Measurements from ENCODE around the gene EIF2D.

EIF2D gene

GRCh38 chr1:206575894-206576737 is 36.1 kb downstream of the EIF2D start:
- no peaks in the 10 kb centered on the region for H3K4me1 ChIP-seq (ENCODE audit: insufficient read depth, low read length)
- H3K27me3 ChIP-seq (ENCODE audit: control insufficient read depth in 1 of 2, insufficient read depth in 2 of 2, low read length in 2 of 2) = no peaks in the 10 kb centered on the region
- H3K27ac ChIP-seq (ENCODE audit: low read depth, low read length) = no peak overlapping the region
- H3K36me3 ChIP-seq (ENCODE audit: insufficient read depth, low read length) = no peaks in the 10 kb centered on the region
- no peak overlapping the region for H3K9ac ChIP-seq (ENCODE audit: low read length)
- H3K4me3 ChIP-seq (ENCODE audit: low read depth in 1 of 2, low read length in 2 of 2) = no peak overlapping the region
- H3K9me3 ChIP-seq (ENCODE audit: low read length) = no peaks in the 10 kb centered on the region

- H3K27ac ChIP-seq (ENCODE audit: low read depth, low read length) = no peak overlapping the region
- H3K9ac ChIP-seq (ENCODE audit: low read length) = no peak overlapping the region
- no peaks in the 10 kb centered on the region for H3K9me3 ChIP-seq (ENCODE audit: low read length)
- no peaks in the 10 kb centered on the region for H3K36me3 ChIP-seq (ENCODE audit: insufficient read depth, low read length)
- H3K4me1 ChIP-seq (ENCODE audit: insufficient read depth, low read length) = no peaks in the 10 kb centered on the region
- H3K4me3 ChIP-seq (ENCODE audit: low read depth in 1 of 2, low read length in 2 of 2) = no peak overlapping the region
- no peaks in the 10 kb centered on the region for H3K27me3 ChIP-seq (ENCODE audit: control insufficient read depth in 1 of 2, insufficient read depth in 2 of 2, low read length in 2 of 2)
Observed at GRCh38 chr1:206575165-206575893, 36.9 kb downstream of the EIF2D start.

- no peaks in the 10 kb centered on the region for H3K4me1 ChIP-seq (ENCODE audit: insufficient read depth, low read length)
- no peaks in the 10 kb centered on the region for H3K27me3 ChIP-seq (ENCODE audit: control insufficient read depth in 1 of 2, insufficient read depth in 2 of 2, low read length in 2 of 2)
- H3K4me3 ChIP-seq (ENCODE audit: low read depth in 1 of 2, low read length in 2 of 2) = no peak overlapping the region
- H3K36me3 ChIP-seq (ENCODE audit: insufficient read depth, low read length) = no peaks in the 10 kb centered on the region
- no peaks in the 10 kb centered on the region for H3K9me3 ChIP-seq (ENCODE audit: low read length)
- H3K27ac ChIP-seq (ENCODE audit: low read depth, low read length) = no peak overlapping the region
- H3K9ac ChIP-seq (ENCODE audit: low read length) = no peak overlapping the region
Observed at GRCh38 chr1:206573762-206574161, 38.5 kb downstream of the EIF2D start.

GRCh38 chr1:206573319-206573718 is 38.9 kb downstream of the EIF2D start:
- H3K27me3 ChIP-seq (ENCODE audit: control insufficient read depth in 1 of 2, insufficient read depth in 2 of 2, low read length in 2 of 2) = no peaks in the 10 kb centered on the region
- no peak overlapping the region for H3K27ac ChIP-seq (ENCODE audit: low read depth, low read length)
- H3K36me3 ChIP-seq (ENCODE audit: insufficient read depth, low read length) = no peaks in the 10 kb centered on the region
- no peak overlapping the region for H3K4me3 ChIP-seq (ENCODE audit: low read depth in 1 of 2, low read length in 2 of 2)
- no peaks in the 10 kb centered on the region for H3K9me3 ChIP-seq (ENCODE audit: low read length)
- no peak overlapping the region for H3K9ac ChIP-seq (ENCODE audit: low read length)
- no peaks in the 10 kb centered on the region for H3K4me1 ChIP-seq (ENCODE audit: insufficient read depth, low read length)

- Histone ChIP-seq H3K9ac (ENCODE audit: low read length) (no peak overlapping the region), H3K4me3 (ENCODE audit: low read depth in 1 of 2, low read length in 2 of 2) (no peak overlapping the region), H3K9me3 (ENCODE audit: low read length) (no peaks in the 10 kb centered on the region), H3K27me3 (ENCODE audit: control insufficient read depth in 1 of 2, insufficient read depth in 2 of 2, low read length in 2 of 2) (no peaks in the 10 kb centered on the region), H3K4me1 (ENCODE audit: insufficient read depth, low read length) (no peaks in the 10 kb centered on the region), H3K36me3 (ENCODE audit: insufficient read depth, low read length) (no peaks in the 10 kb centered on the region), H3K27ac (ENCODE audit: low read depth, low read length) (no peak overlapping the region)
Observed at GRCh38 chr1:206572835-206573234, 39.4 kb downstream of the EIF2D start.

- Histone ChIP-seq H3K27ac (ENCODE audit: low read depth, low read length) (no peak overlapping the region), H3K4me3 (ENCODE audit: low read depth in 1 of 2, low read length in 2 of 2) (no peak overlapping the region), H3K4me1 (ENCODE audit: insufficient read depth, low read length) (no peaks in the 10 kb centered on the region), H3K27me3 (ENCODE audit: control insufficient read depth in 1 of 2, insufficient read depth in 2 of 2, low read length in 2 of 2) (no peaks in the 10 kb centered on the region), H3K36me3 (ENCODE audit: insufficient read depth, low read length) (no peaks in the 10 kb centered on the region), H3K9me3 (ENCODE audit: low read length) (no peaks in the 10 kb centered on the region), H3K9ac (ENCODE audit: low read length) (no peak overlapping the region)
Observed at GRCh38 chr1:206570529-206570928, 41.7 kb downstream of the EIF2D start.

- Histone ChIP-seq H3K4me3 (ENCODE audit: low read depth in 1 of 2, low read length in 2 of 2) (no peak overlapping the region), H3K27me3 (ENCODE audit: control insufficient read depth in 1 of 2, insufficient read depth in 2 of 2, low read length in 2 of 2) (no peaks in the 10 kb centered on the region), H3K27ac (ENCODE audit: low read depth, low read length) (no peak overlapping the region), H3K4me1 (ENCODE audit: insufficient read depth, low read length) (no peaks in the 10 kb centered on the region), H3K36me3 (ENCODE audit: insufficient read depth, low read length) (no peaks in the 10 kb centered on the region), H3K9ac (ENCODE audit: low read length) (no peak overlapping the region), H3K9me3 (ENCODE audit: low read length) (no peaks in the 10 kb centered on the region)
Observed at GRCh38 chr1:206569556-206569955, 42.7 kb downstream of the EIF2D start.

- no peaks in the 10 kb centered on the region for H3K27me3 ChIP-seq (ENCODE audit: control insufficient read depth in 1 of 2, insufficient read depth in 2 of 2, low read length in 2 of 2)
- no peak overlapping the region for H3K4me3 ChIP-seq (ENCODE audit: low read depth in 1 of 2, low read length in 2 of 2)
- no peak overlapping the region for H3K9ac ChIP-seq (ENCODE audit: low read length)
- H3K36me3 ChIP-seq (ENCODE audit: insufficient read depth, low read length) = no peaks in the 10 kb centered on the region
- H3K27ac ChIP-seq (ENCODE audit: low read depth, low read length) = no peak overlapping the region
- H3K4me1 ChIP-seq (ENCODE audit: insufficient read depth, low read length) = no peaks in the 10 kb centered on the region
- no peaks in the 10 kb centered on the region for H3K9me3 ChIP-seq (ENCODE audit: low read length)
Observed at GRCh38 chr1:206568779-206569352, 43.4 kb downstream of the EIF2D start.

- Histone ChIP-seq H3K36me3 (ENCODE audit: insufficient read depth, low read length) (no peaks in the 10 kb centered on the region), H3K27ac (ENCODE audit: low read depth, low read length) (no peak overlapping the region), H3K9ac (ENCODE audit: low read length) (no peak overlapping the region), H3K9me3 (ENCODE audit: low read length) (no peaks in the 10 kb centered on the region), H3K4me1 (ENCODE audit: insufficient read depth, low read length) (no peaks in the 10 kb centered on the region), H3K27me3 (ENCODE audit: control insufficient read depth in 1 of 2, insufficient read depth in 2 of 2, low read length in 2 of 2) (no peaks in the 10 kb centered on the region), H3K4me3 (ENCODE audit: low read depth in 1 of 2, low read length in 2 of 2) (no peak overlapping the region)
Observed at GRCh38 chr1:206568256-206568655, 44.0 kb downstream of the EIF2D start.

GRCh38 chr1:206566999-206567398 is 45.3 kb downstream of the EIF2D start:
- H3K4me1 ChIP-seq (ENCODE audit: insufficient read depth, low read length) = no peaks in the 10 kb centered on the region
- no peak overlapping the region for H3K27ac ChIP-seq (ENCODE audit: low read depth, low read length)
- H3K9me3 ChIP-seq (ENCODE audit: low read length) = no peaks in the 10 kb centered on the region
- H3K27me3 ChIP-seq (ENCODE audit: control insufficient read depth in 1 of 2, insufficient read depth in 2 of 2, low read length in 2 of 2) = no peaks in the 10 kb centered on the region
- H3K4me3 ChIP-seq (ENCODE audit: low read depth in 1 of 2, low read length in 2 of 2) = no peak overlapping the region
- H3K9ac ChIP-seq (ENCODE audit: low read length) = no peak overlapping the region
- H3K36me3 ChIP-seq (ENCODE audit: insufficient read depth, low read length) = no peaks in the 10 kb centered on the region

GRCh38 chr1:206565995-206566394 is 46.3 kb downstream of the EIF2D start:
- no peaks in the 10 kb centered on the region for H3K4me1 ChIP-seq (ENCODE audit: insufficient read depth, low read length)
- H3K9me3 ChIP-seq (ENCODE audit: low read length) = no peaks in the 10 kb centered on the region
- H3K9ac ChIP-seq (ENCODE audit: low read length) = no peak overlapping the region
- no peak overlapping the region for H3K4me3 ChIP-seq (ENCODE audit: low read depth in 1 of 2, low read length in 2 of 2)
- no peak overlapping the region for H3K27ac ChIP-seq (ENCODE audit: low read depth, low read length)
- H3K36me3 ChIP-seq (ENCODE audit: insufficient read depth, low read length) = no peaks in the 10 kb centered on the region
- no peaks in the 10 kb centered on the region for H3K27me3 ChIP-seq (ENCODE audit: control insufficient read depth in 1 of 2, insufficient read depth in 2 of 2, low read length in 2 of 2)

Measured in muscle layer of colon (tissue), 2 donors.